Neural progenitor cell (in vitro differentiated cells): Measurements from ENCODE around the gene ZXDC. TPM values are rescaled to one million over a fixed set of nuclear protein-coding genes. Genes with fewer than 3 reads are reported as not detected.
A peak's percentile ranks its signal among the peaks of the same experiment; 100 is the strongest.

Experiments
- DNase-seq: peaks from one replicate; pipeline ENCODE4 v3.0.0-alpha.2; 2016; ENCODE audit warnings: low spot score
- H2AFZ ChIP-seq: fragments of 200-600 bp; sonication (generic); replicated peaks from 2 replicates; pipeline ENCODE4 v1.6.1; 2016; ENCODE audit warnings: antibody characterized with exemption
- H3F3A ChIP-seq: fragments of 200-600 bp; sonication (generic); 2 replicates; pipeline ENCODE4 v1.6.1; 2016; ENCODE audit warnings: antibody characterized with exemption, low read depth
- H3K27ac ChIP-seq: fragments of 200-600 bp; sonication (generic); 2 replicates; pipeline ENCODE4 v1.5.1; 2016; ENCODE audit warnings: mild to moderate bottlenecking
- H3K27me3 ChIP-seq: fragments of 200-600 bp; sonication (generic); 2 replicates; pipeline ENCODE4 v1.6.1; 2016; ENCODE audit warnings: mild to moderate bottlenecking, moderate library complexity
- H3K36me3 ChIP-seq: fragments of 200-600 bp; sonication (generic); 2 replicates; pipeline ENCODE4 v1.5.1; 2016
- H3K4me1 ChIP-seq: fragments of 200-600 bp; sonication (generic); 2 replicates; pipeline ENCODE4 v1.6.1; 2016; ENCODE audit warnings: mixed run types
- H3K4me2 ChIP-seq: fragments of 200-600 bp; sonication (generic); 2 replicates; pipeline ENCODE4 v1.6.1; 2016
- H3K4me3 ChIP-seq: fragments of 200-600 bp; sonication (generic); 2 replicates; pipeline ENCODE4 v1.5.1; 2016
- H3K79me2 ChIP-seq: fragments of 200-600 bp; sonication (generic); 2 replicates; pipeline ENCODE4 v1.6.1; 2016; ENCODE audit warnings: low read depth
- H3K9ac ChIP-seq: fragments of 200-600 bp; sonication (generic); 2 replicates; pipeline ENCODE4 v1.6.1; 2016
- H3K9me3 ChIP-seq: fragments of 200-600 bp; sonication (generic); 2 replicates; pipeline ENCODE4 v1.5.1; 2016; ENCODE audit warnings: low read depth
- H4K20me1 ChIP-seq: fragments of 200-600 bp; sonication (generic); 2 replicates; pipeline ENCODE4 v1.6.1; 2016; ENCODE audit warnings: low read depth
- H3K27ac Mint-ChIP-seq: 3 replicates; pipeline ENCODE4 v1.8.0; 2021; ENCODE audit warnings: mixed read lengths
- H3K27me3 Mint-ChIP-seq: 2 replicates; pipeline ENCODE4 v1.8.0; 2022; ENCODE audit warnings: low read depth, mild to moderate bottlenecking, inconsistent platforms, moderate library complexity, mixed read lengths; ENCODE audit not compliant: insufficient read depth
- H3K36me3 Mint-ChIP-seq: 3 replicates; pipeline ENCODE4 v1.8.0; 2021; ENCODE audit warnings: mixed read lengths
- H3K4me1 Mint-ChIP-seq: 3 replicates; pipeline ENCODE4 v1.8.0; 2021; ENCODE audit warnings: mixed read lengths
- H3K4me3 Mint-ChIP-seq: 3 replicates; pipeline ENCODE4 v1.8.0; 2021; ENCODE audit warnings: mild to moderate bottlenecking, moderate library complexity, mixed read lengths
- H3K9me3 Mint-ChIP-seq: 3 replicates; pipeline ENCODE4 v1.8.0; 2020; ENCODE audit warnings: mixed read lengths
- EZH2 ChIP-seq: fragments of 200-600 bp; sonication (generic); IDR thresholded peaks from 2 replicates; pipeline ENCODE4 v1.6.1; 2017; ENCODE audit warnings: antibody characterized with exemption, mild to moderate bottlenecking, moderate library complexity
- EZH2phosphoT487 ChIP-seq: fragments of 200-600 bp; sonication (generic); IDR thresholded peaks from 2 replicates; pipeline ENCODE4 v1.6.1; 2017; ENCODE audit warnings: antibody characterized with exemption
- total RNA-seq: library from RNA; depleted of rRNA; stranded (reverse); fragments of >200 nt; gene quantifications from 2 replicates; pipeline ENCODE4 v1.2.3, GENCODE V29; 2015; ENCODE audit warnings: low replicate concordance
- TF ChIP-seq, protein P1 (sequence below): fragments of 200-600 bp; sonication (generic); IDR thresholded peaks from 2 replicates; pipeline ENCODE4 v1.5.1; 2017; ENCODE audit warnings: antibody characterized with exemption, mild to moderate bottlenecking

Gene ZXDC
- total RNA-seq, 1 donor from 2014 or later, result 12.4 TPM

DNA sequence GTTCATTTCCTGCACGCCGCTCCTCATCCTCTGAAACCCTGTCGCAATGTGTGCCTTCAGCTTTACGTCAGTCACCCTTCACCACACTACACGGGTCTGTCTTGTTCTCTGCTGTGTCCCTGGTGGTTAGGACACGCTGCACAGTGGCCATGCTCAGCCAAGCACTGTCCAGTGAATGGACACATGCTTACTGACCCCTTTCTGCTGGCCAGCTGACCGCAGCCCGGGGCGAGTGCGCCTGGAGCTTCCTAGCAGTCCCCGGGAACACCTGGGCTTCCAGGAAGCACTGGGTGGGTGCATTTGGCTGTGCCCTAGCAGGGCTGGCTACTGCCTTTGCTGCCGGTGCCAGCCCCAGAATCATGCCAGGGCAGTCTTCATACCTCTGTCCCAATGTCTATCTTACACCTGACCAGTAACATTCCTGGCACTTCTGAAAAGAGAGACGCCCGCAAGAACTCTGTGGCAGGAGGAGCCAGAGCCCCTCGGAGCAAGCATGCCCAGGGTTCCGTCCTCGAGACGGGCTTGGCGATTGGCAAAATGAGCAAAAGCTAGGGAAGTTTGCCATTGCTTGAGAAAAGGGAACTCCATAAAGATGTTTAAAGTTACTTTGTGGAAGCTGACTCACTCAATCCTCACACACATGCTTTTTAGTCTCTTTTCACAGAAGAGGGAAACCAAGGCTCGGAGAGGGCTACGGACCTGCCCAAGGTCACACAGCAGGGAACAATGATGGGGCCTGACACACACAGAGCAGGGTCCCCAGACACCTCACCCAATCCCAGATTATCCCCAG lies 15.7 kb upstream of the ZXDC start:
- H3K9me3 Mint-ChIP-seq, result no peaks in the 10 kb centered on the region
- H3K4me3 ChIP-seq, result no peak overlapping the region
- TF ChIP-seq, protein P1, sequence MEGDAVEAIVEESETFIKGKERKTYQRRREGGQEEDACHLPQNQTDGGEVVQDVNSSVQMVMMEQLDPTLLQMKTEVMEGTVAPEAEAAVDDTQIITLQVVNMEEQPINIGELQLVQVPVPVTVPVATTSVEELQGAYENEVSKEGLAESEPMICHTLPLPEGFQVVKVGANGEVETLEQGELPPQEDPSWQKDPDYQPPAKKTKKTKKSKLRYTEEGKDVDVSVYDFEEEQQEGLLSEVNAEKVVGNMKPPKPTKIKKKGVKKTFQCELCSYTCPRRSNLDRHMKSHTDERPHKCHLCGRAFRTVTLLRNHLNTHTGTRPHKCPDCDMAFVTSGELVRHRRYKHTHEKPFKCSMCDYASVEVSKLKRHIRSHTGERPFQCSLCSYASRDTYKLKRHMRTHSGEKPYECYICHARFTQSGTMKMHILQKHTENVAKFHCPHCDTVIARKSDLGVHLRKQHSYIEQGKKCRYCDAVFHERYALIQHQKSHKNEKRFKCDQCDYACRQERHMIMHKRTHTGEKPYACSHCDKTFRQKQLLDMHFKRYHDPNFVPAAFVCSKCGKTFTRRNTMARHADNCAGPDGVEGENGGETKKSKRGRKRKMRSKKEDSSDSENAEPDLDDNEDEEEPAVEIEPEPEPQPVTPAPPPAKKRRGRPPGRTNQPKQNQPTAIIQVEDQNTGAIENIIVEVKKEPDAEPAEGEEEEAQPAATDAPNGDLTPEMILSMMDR, result no peak
- TF ChIP-seq EZH2phosphoT487 (no peak), EZH2 (no peak)
- H3K36me3 Mint-ChIP-seq, result no peaks in the 10 kb centered on the region
- H3K27ac Mint-ChIP-seq, result peak overlapping the region; percentile 95
- no peaks in the 10 kb centered on the region for H3K9me3 ChIP-seq
- DNase-seq, result no peak
- no peaks in the 10 kb centered on the region for H3K36me3 ChIP-seq
- H3K9ac ChIP-seq, result no peak overlapping the region
- H3K4me3 Mint-ChIP-seq, result no peak overlapping the region
- peaks cover 10% of the 10 kb centered on the region for H3K27me3 Mint-ChIP-seq
- H3K4me2 ChIP-seq, result no peak overlapping the region
- H3K4me1 Mint-ChIP-seq, result peaks cover 33% of the 10 kb centered on the region
- H3K4me1 ChIP-seq, result peaks cover 5% of the 10 kb centered on the region
- no peaks in the 10 kb centered on the region for H3F3A ChIP-seq
- H3K27me3 ChIP-seq, result no peaks in the 10 kb centered on the region
- no peaks in the 10 kb centered on the region for H4K20me1 ChIP-seq
- no peak overlapping the region for H3K27ac ChIP-seq
- no peaks in the 10 kb centered on the region for H3K79me2 ChIP-seq
- H2AFZ ChIP-seq, result no peak overlapping the region

DNA sequence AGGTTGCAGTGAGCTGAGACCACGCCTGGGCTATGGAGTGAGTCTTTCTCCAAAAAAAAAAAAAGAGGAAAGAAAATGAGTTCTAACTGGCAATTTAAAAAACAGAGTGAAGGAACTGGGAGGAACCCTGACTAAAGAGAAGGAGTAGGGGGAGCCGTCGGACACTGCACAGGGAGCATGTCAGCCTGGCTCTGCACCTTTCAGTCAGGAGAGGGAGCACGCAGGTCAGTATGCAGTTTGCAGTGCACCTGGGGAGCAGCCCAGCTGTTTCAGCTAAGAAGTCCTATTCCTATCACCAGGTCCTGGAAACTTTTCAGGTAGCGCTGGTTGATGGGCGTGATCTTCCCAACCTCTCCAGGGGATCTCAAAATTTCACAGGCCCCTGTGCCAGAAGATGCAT lies 14.9 kb upstream of the ZXDC start:
- Histone ChIP-seq H3K4me2 (no peak overlapping the region), H3K27ac (no peak overlapping the region), H3K9me3 (no peaks in the 10 kb centered on the region), H3F3A (no peaks in the 10 kb centered on the region), H4K20me1 (no peaks in the 10 kb centered on the region), H3K27me3 (no peaks in the 10 kb centered on the region), H3K4me3 (no peak overlapping the region), H3K9ac (no peak overlapping the region), H3K36me3 (no peaks in the 10 kb centered on the region), H3K4me1 (peaks cover 5% of the 10 kb centered on the region), H2AFZ (no peak overlapping the region), H3K79me2 (no peaks in the 10 kb centered on the region)
- Mint-ChIP-seq H3K36me3 (no peaks in the 10 kb centered on the region), H3K9me3 (no peaks in the 10 kb centered on the region), H3K27me3 (peaks cover 10% of the 10 kb centered on the region), H3K4me1 (peaks cover 38% of the 10 kb centered on the region), H3K4me3 (no peak overlapping the region), H3K27ac (no peak overlapping the region)
- TF ChIP-seq, protein P1, result peak; percentile 31
- TF ChIP-seq EZH2, result no peak
- DNase-seq, result peak; percentile 50

DNA sequence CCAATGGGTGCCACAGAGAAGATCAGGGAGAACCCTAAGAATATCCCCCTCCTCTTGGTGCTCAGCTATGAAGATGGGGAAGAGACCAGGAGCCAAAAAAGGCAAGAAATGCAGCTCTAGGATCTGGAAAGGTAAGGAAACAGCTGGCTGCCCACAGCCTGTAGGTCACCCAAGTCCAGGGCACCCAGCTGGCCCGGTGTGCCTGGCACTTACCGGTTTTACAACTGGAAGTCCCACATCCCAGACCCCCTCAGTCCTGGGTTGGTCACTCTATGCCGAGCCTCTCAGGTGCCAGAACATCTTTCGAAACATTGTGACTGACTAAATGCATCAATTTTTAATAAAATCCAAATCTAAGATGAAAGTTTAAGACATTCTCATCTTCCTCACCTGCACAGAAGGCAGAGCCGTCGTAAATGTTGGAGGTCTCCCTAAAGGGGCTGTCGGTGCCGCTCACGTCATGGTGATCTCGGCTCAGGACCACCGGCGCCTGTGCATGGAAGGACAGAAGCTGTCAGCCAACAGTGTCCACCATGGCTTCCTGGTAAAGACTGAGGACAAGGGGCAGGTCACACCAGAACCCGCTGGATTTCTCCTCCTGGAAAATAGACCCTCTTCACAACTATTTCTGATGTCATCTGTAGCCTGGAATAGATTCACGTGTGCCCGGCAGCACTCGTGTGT lies 13.3 kb upstream of the ZXDC start:
- H3K36me3 Mint-ChIP-seq, result no peaks in the 10 kb centered on the region
- DNase-seq, result no peak
- H3K9me3 Mint-ChIP-seq, result no peaks in the 10 kb centered on the region
- Histone ChIP-seq H3K4me2 (no peak overlapping the region), H3K79me2 (no peaks in the 10 kb centered on the region), H3K27ac (no peak overlapping the region), H3K9ac (no peak overlapping the region), H3K4me1 (peaks cover 2% of the 10 kb centered on the region), H4K20me1 (no peaks in the 10 kb centered on the region), H3K9me3 (no peaks in the 10 kb centered on the region), H3K36me3 (no peaks in the 10 kb centered on the region), H3K4me3 (no peak overlapping the region), H3F3A (no peaks in the 10 kb centered on the region), H2AFZ (no peak overlapping the region), H3K27me3 (no peaks in the 10 kb centered on the region)
- no peak for TF ChIP-seq EZH2phosphoT487
- TF ChIP-seq, protein P1, result no peak
- TF ChIP-seq EZH2, result no peak
- peak overlapping the region; percentile 76 for H3K27ac Mint-ChIP-seq
- H3K4me1 Mint-ChIP-seq, result peaks cover 44% of the 10 kb centered on the region
- H3K4me3 Mint-ChIP-seq, result peak overlapping the region; percentile 42
- H3K27me3 Mint-ChIP-seq, result peaks cover 13% of the 10 kb centered on the region
